OCI-LY3 (cell line): Measurements from ENCODE around the gene APOL1.

Experiments used
- H2AFZ ChIP-seq: fragments of 200-600, 300-600 bp; shearing (Covaris generic); 2 replicates; pipeline ENCODE4 v1.6.0; 2014; ENCODE audit warnings: antibody characterized with exemption, low read depth, low read length
- H3K27ac ChIP-seq: fragments of 200-600, 300-600 bp; sonication (generic); 2 replicates; pipeline ENCODE4 v1.5.1; 2014; ENCODE audit warnings: mild to moderate bottlenecking, low read length, moderate library complexity, mixed read lengths
- H3K27me3 ChIP-seq: fragments of 200-600, 300-600 bp; sonication (generic); 2 replicates; pipeline ENCODE4 v1.6.1; 2014; ENCODE audit warnings: low read depth, low read length, mixed read lengths
- H3K36me3 ChIP-seq: fragments of 200-600, 300-600 bp; sonication (generic); replicated peaks from 2 replicates; pipeline ENCODE3; 2014; ENCODE audit warnings: low read depth, low read length, mixed read lengths
- H3K4me1 ChIP-seq: fragments of 300-600, 200-600 bp; sonication (generic); 2 replicates; pipeline ENCODE4 v1.6.1; 2014; ENCODE audit warnings: low read length, mixed read lengths
- H3K4me2 ChIP-seq: fragments of 200-600, 300-600 bp; sonication (generic); 2 replicates; pipeline ENCODE4 v1.6.1; 2014; ENCODE audit warnings: low read length, mixed read lengths
- H3K4me3 ChIP-seq: fragments of 300-600, 200-600 bp; sonication (generic); 2 replicates; pipeline ENCODE4 v1.5.1; 2014; ENCODE audit warnings: antibody characterized with exemption, mild to moderate bottlenecking, low read length, moderate library complexity
- H3K79me2 ChIP-seq: fragments of 300-600, 200-600 bp; shearing (Covaris generic); 2 replicates; pipeline ENCODE4 v1.6.1; 2014; ENCODE audit warnings: mild to moderate bottlenecking, low read length, mixed read lengths
- H3K9ac ChIP-seq: fragments of 300-600, 200-600 bp; shearing (Covaris generic); 2 replicates; pipeline ENCODE4 v1.6.0; 2014; ENCODE audit warnings: mild to moderate bottlenecking, low read length, moderate library complexity
- H3K9me3 ChIP-seq: fragments of 200-600, 300-600 bp; shearing (Covaris generic); 2 replicates; pipeline ENCODE4 v1.6.1; 2014; ENCODE audit warnings: low read length, mixed read lengths; ENCODE audit not compliant: insufficient read depth
- H4K20me1 ChIP-seq: fragments of 200-600, 300-600 bp; sonication (generic); 2 replicates; pipeline ENCODE4 v1.6.1; 2016; ENCODE audit warnings: low read length, mixed read lengths; ENCODE audit not compliant: insufficient read depth
- CTCF ChIP-seq: fragments of 200-600, 300-600 bp; sonication (generic); IDR thresholded peaks from 2 replicates; pipeline ENCODE4 v1.5.1; 2014; ENCODE audit warnings: antibody characterized with exemption, low read length, low read depth
- EZH2phosphoT487 ChIP-seq: fragments of 200-600 bp; shearing (Covaris generic); IDR thresholded peaks from 2 replicates; pipeline ENCODE4 v1.6.1; 2018; ENCODE audit warnings: antibody characterized with exemption, mixed run types, low read depth

APOL1 gene

DNA sequence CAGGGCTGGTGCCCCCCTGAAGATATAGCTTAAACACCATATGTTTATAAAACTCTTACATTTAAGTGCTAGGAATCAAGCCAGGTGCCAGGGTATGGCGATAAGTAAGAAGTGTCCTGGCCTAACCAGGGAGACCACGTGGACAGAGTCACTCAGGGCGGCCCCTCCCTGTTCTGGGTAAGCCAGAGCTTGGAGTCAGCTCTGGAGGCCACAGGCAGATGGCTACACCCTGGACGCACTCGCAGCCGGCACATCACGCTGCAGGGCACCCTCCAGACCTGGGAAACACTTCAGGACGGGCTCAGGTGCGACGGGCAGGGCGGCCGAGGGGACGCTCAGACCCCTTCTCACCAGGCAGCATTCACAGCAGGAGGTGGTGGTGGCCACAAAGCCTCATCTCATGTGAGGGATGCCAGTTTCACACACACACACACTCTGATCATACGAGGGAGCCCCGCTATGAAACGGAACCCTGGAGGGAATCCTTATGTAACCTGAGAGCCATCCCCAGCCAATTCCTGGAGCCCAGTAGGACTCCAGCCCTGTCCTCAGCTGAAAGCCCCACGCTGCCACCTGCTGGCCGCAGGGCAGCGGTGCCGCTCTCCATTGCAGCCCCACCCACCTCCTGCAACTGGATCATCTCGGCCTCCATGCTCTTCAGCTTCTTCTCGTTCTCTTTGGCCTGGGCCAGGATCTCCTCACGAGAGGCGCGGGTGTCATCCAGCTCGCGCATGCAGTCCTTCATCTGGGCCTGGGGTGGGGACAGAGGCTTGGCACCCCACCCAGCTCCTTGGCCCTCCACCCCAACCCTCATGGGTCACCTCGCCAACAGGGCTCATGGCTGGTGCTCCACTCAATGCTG, 33.4 kb downstream of the APOL1 start:
- Histone ChIP-seq H3K27ac (no peak overlapping the region), H3K4me3 (no peak overlapping the region), H3K4me2 (no peak overlapping the region), H3K4me1 (no peaks in the 10 kb centered on the region), H2AFZ (no peak overlapping the region), H3K9ac (no peak overlapping the region), H3K9me3 (no peaks in the 10 kb centered on the region), H3K79me2 (no peaks in the 10 kb centered on the region), H4K20me1 (no peaks in the 10 kb centered on the region; the same call in 1 of the 2 replicates), H3K27me3 (no peaks in the 10 kb centered on the region), H3K36me3 (peaks cover 77% of the 10 kb centered on the region)
- TF ChIP-seq EZH2phosphoT487 (no peak), CTCF (peak; percentile 97)

DNA sequence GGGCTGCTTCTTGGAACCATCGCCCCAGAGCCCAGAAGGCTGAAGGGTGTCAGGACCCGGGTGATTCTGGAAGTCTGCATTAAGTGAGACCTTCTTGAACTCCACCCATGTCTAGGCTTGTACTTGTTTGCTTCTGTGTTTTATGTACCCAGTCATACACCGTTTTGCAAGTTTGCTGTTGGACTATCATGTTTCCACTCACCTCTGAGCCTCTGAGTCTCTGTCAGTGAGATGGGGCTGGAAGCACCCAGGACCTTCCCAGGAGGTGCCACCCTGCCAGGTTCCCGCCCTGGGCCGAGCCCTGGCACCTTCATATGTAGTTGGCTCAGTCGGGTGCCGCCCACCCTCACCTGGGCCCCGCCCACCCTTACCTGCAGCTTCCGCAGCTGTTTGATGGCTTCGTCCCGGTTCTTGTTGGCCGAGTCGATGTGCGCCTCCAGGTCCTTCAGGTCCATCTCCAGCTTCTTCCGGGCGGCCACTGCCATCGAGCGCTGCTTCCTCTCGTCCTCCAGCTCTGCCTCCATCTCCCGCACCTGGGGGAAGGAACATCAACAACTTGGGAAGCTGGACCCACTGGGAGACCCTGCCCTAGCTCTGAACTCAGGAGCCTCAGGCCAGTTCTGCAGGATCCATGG, 35.1 kb downstream of the APOL1 start:
- no peak overlapping the region for H3K27ac ChIP-seq
- H3K36me3 ChIP-seq, result peaks cover 75% of the 10 kb centered on the region
- H3K9me3 ChIP-seq, result no peaks in the 10 kb centered on the region
- no peaks in the 10 kb centered on the region for H3K4me1 ChIP-seq
- H4K20me1 ChIP-seq, result no peaks in the 10 kb centered on the region; the same call in 1 of the 2 replicates
- no peak overlapping the region for H2AFZ ChIP-seq
- no peaks in the 10 kb centered on the region; the same call in 1 of the 2 replicates for H3K79me2 ChIP-seq
- TF ChIP-seq EZH2phosphoT487 (no peak), CTCF (no peak)
- no peaks in the 10 kb centered on the region for H3K27me3 ChIP-seq
- H3K4me2 ChIP-seq, result no peak overlapping the region
- H3K9ac ChIP-seq, result no peak overlapping the region
- H3K4me3 ChIP-seq, result no peak overlapping the region

DNA sequence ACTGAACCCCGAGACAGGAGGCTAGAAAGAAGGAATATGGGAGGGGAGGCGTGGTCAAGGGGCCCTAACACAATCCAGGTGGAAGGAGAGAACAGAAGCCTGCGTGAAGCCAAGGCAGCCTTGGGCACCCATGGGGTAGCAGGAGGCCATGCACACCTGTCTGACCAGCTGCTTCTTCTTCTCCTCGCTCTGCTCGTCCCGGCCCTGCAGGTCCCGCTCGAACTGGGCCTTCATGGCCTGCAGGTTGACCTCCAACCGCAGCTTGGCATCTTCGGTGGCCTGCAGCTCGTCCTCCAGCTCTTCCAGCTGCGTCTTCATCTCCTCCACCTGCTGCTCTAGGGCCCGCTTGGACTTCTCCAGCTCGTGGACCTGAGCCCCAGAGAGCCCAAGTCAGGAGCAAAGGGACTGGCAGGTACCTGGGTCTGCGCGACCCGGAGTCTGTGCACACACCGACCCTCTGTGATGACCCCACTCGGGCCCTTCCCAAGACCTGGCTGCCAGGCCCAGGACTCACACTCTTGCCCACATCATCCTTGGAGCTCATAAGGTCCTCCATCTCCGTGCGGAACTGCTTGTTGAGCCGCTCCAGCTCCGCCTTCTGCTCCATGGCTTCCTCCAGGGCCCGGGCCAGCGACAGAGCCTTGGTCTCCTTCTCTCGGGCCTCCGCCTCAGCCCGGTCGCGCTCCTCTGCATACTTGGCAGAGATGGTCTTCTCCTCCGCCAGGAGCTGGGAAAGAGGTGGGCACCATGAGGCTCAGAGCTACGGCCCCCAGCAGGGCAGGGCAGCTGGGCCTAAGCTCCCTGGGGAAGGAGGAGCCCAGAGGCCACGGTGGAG, 35.9 kb downstream of the APOL1 start:
- Histone ChIP-seq H2AFZ (no peak overlapping the region), H3K4me1 (no peaks in the 10 kb centered on the region), H3K4me3 (no peak overlapping the region), H3K4me2 (no peak overlapping the region), H3K27ac (no peak overlapping the region), H3K36me3 (peaks cover 78% of the 10 kb centered on the region), H3K9ac (no peak overlapping the region), H4K20me1 (no peaks in the 10 kb centered on the region; the same call in 1 of the 2 replicates), H3K9me3 (no peaks in the 10 kb centered on the region), H3K27me3 (no peaks in the 10 kb centered on the region), H3K79me2 (no peaks in the 10 kb centered on the region; the same call in 1 of the 2 replicates)
- TF ChIP-seq CTCF (no peak), EZH2phosphoT487 (no peak)
